ENCODE measurements around the gene SLC25A10.

DNA sequence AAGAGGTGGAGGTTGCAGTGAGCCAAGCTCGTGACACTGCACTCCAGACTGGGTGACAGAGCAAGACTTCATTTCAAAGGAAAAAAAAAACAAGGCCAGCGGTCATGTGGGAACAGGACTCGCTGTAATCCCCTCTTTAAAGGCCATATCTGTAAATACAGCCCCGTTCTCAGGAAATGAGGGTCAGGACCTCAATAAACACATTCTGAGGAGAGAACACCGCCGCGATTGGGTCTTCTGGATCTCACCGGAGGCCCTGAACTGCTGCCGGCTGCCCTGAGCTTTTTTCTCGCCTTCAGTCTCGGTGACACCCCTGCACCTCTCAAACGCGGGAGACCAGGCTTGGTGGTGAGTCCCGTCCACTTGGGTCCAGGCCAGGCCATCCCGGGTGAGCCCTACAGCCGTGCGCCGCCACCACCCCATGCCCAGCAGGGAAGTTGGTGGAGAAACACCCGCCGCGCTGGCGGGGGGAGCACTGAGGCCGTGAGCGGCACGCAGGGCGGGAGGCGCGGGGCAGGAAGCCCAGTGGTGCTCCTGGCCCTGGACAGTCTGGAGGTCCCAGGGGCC, 28.4 kb downstream of the SLC25A10 start:
- TF ChIP-seq, protein P1, sequence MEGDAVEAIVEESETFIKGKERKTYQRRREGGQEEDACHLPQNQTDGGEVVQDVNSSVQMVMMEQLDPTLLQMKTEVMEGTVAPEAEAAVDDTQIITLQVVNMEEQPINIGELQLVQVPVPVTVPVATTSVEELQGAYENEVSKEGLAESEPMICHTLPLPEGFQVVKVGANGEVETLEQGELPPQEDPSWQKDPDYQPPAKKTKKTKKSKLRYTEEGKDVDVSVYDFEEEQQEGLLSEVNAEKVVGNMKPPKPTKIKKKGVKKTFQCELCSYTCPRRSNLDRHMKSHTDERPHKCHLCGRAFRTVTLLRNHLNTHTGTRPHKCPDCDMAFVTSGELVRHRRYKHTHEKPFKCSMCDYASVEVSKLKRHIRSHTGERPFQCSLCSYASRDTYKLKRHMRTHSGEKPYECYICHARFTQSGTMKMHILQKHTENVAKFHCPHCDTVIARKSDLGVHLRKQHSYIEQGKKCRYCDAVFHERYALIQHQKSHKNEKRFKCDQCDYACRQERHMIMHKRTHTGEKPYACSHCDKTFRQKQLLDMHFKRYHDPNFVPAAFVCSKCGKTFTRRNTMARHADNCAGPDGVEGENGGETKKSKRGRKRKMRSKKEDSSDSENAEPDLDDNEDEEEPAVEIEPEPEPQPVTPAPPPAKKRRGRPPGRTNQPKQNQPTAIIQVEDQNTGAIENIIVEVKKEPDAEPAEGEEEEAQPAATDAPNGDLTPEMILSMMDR (conservative IDR thresholded peaks at IDR 0.05; ENCODE audit: low read depth, low read length), result no peak
- no peak for TF ChIP-seq EZH2 (IDR thresholded peaks at IDR 0.05; ENCODE audit: borderline replicate concordance, low read depth, low read length, poor library complexity, severe bottlenecking)

Data from A673 (cell line).